ENCODE measurements around the gene TAS2R39.
"Not testable (repeated sequence)": the region's sequence is repeated elsewhere in the genome, so short reads cannot be mapped to it uniquely, and the experiment has no call there.

The TAS2R39 gene

GRCh38 chr7:143183024-143183423, at the start of gene TAS2R39:
TSS of gene TAS2R39 (plus strand) at chr7:143183419. CDS start at chr7:143183419, 0 bp downstream.
- DNase-seq (ENCODE audit: low read depth, low spot score) = no peak

DNA sequence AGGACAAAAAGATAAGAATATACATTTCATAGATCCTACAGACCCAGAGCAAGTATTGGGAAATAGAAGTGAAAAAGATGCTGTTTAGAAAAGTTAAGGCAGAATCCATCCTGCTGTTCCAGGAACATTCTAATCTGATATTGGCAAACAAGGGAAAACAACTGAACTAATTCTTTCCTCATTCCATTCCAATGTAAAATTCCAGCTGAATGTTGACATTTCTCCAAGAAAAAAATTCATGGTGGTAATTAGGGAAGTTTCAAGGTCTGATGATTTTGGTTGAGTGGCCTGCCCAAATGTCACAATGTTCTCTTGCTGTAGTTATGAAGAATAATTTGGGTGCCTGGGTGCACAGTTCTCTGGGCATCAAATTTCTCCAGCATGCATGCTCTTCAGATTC, 36.1 kb upstream of the TAS2R39 start:
- DNase-seq (ENCODE audit: low read depth, low spot score) = no peak

DNA sequence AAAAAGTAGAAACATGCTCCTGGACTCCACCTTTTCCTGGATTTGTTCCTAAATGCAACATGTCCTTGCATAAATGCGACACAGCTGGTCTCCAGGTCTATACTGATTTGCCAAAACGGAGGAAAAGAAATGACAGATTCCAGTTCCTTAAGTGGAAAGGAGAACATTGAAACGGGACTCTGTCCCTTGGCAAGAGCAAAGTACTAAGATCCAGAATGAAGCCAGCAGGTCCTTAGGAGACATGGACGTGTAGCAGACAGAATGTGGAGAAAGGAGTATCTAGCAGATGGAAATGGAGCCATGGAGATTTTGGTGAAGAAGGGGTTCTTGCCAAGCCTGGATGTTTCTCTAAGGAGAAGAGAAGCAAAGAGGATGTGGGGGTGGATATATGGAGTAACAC, 35.2 kb upstream of the TAS2R39 start:
- DNase-seq (ENCODE audit: low read depth, low spot score) = no peak

DNA sequence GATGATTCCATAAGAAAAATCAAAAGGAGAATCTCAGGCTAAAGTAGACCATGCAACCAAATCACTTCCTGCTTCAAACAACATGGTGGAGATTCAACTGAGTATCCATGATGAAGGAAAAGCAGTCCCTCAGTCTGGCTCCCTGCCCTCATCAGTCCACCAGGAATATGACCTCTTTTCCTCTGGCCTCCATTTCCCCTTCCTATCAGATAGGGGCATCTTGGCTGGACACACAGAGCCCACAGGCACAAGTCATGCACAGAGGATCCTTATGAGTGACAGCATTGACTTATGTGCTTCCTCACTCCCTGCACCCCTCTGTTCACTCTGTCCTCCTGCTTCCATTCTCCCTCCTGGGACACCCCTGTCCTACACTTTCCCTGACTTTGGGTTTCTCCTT, 34.6 kb upstream of the TAS2R39 start:
- no peak for DNase-seq (ENCODE audit: low read depth, low spot score)

GRCh38 chr7:143150696-143151095, 32.5 kb upstream of the TAS2R39 start:
- DNase-seq (ENCODE audit: low read depth, low spot score) = not testable (repeated sequence)

GRCh38 chr7:143158617-143159016, 24.6 kb upstream of the TAS2R39 start:
- DNase-seq (ENCODE audit: low read depth, low spot score) = not testable (repeated sequence)

GRCh38 chr7:143171697-143172096, 11.5 kb upstream of the TAS2R39 start:
- no peak for DNase-seq (ENCODE audit: low read depth, low spot score)

DNA sequence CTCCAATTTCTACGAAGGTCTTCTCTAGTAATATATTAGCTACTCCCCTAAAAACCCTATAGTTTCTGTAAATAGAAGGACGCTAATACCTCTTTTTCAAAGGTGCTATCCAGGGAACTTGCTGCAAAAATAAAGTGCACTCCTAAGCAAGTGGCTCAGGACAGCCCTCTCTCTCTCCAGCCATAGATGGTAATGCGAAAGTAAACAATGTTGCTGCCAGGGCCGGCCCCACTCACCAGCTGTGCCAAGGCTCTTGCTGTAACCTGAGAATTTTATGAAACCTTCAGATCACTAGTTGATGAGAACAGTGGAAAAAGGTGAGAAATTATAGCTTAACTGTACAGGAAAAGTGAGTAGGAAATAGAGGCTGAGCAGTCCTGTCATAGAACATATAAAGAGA, 10.9 kb upstream of the TAS2R39 start:
- peak; percentile 23 for DNase-seq (ENCODE audit: low read depth, low spot score)

DNA sequence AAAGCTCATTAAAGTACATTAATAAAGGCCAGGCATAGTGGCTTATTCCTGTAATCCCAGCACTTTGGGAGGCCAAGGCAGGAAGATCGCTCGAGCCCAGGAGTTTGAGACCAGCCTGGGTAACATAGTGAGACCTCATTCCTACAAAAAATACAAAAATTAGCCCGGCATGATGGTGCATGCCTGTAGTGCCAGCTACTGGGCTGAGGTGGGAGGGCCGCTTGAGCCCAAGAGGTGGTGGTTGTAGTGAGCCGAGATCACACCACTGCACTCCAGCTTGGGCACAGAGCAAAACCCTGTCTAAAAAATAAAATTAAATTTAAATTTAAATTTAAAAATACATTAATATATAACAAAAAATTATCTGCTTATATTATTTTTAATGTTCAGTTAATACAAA, 7.1 kb upstream of the TAS2R39 start:
- DNase-seq (ENCODE audit: low read depth, low spot score) = no peak

GRCh38 chr7:143177374-143178119, 5.7 kb upstream of the TAS2R39 start:
- DNase-seq (ENCODE audit: low read depth, low spot score) = no peak

- DNase-seq (ENCODE audit: low read depth, low spot score) = not testable (repeated sequence)
These were observed 2.4 kb upstream of the TAS2R39 start for GRCh38 chr7:143180771-143181170.

DNA sequence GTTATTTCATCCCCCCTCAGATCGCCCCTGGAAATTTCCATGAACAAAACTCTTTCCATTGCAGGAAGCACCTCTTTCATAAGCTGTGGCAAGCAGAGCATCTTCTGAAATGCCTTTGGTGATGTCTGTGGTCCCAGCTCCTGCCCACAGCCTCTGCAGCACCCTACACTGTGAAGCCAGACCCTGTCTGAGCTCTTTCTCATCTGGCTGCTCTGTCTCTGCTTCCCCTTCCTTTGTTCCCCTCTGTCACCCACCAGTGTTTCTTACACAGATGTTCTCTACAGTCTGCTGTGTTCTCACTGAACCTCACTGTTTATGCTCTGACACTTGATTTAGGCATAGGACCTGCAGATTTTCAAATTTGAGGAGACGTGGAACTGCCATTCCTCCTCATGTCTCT, 1.9 kb upstream of the TAS2R39 start:
- DNase-seq (ENCODE audit: low read depth, low spot score) = no peak

DNA sequence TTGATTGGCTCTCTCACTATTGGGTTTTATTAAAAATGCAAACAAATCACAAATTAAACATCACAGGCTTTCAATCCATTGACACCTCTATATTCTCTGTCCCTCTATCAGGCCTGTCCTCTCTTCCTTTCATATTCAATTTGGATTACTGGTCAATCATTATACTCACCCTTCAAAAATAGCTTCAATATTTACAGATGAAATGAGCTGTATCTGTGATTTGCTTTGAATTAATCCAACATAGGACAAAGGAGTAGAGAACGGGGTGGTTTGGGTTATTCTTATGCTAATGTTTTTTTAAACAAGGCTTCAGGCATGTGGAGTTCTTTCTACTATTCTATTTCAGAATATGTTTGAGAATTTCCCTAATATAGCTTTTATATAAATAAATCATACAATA, 2.3 kb downstream of the TAS2R39 start:
- DNase-seq (ENCODE audit: low read depth, low spot score) = no peak

DNA sequence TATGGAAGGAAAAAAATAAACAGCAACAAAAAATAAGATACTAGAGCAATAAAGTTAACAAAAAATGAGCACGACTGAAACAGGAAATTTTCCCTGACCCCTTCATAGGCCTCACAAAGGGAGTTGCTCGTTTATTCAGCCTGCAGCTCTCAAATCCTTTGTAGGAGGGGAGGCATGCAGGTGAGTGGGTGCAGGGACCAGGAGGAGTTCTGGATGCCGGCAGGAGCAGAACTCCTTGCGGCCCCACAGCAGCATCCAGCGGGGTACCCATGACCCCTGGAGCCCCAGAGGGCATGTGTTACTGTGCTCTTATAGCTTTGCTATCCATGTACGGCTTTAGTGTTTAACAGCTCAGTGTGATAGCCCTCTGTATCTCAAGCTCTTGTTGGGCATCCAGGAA, 5.8 kb downstream of the TAS2R39 start:
- no peak for DNase-seq (ENCODE audit: low read depth, low spot score)

GRCh38 chr7:143193880-143194279, 10.7 kb downstream of the TAS2R39 start:
- DNase-seq (ENCODE audit: low read depth, low spot score) = no peak

- DNase-seq (ENCODE audit: low read depth, low spot score) = no peak
These were observed 15.8 kb downstream of the TAS2R39 start for GRCh38 chr7:143199040-143199439.

DNA sequence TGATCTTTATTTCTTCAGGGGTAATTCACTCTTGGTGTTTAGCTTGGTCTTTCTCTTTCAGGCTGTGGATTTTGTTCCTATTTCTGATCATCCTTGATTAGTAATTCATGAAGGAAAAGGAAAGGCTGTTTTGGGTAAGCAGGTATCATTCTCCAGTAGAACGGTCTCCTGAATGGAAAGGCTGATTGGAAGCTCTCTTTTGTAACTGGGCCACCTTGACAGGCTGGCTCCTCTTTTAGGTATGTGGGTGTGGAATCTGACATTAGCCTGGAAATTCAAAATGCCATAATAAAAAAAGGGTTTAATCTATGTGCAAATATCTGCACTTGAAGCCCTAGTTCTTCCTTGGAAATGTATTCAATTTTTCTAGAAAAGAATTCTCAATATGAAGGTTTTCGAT, 18.9 kb downstream of the TAS2R39 start:
- no peak for DNase-seq (ENCODE audit: low read depth, low spot score)

DNA sequence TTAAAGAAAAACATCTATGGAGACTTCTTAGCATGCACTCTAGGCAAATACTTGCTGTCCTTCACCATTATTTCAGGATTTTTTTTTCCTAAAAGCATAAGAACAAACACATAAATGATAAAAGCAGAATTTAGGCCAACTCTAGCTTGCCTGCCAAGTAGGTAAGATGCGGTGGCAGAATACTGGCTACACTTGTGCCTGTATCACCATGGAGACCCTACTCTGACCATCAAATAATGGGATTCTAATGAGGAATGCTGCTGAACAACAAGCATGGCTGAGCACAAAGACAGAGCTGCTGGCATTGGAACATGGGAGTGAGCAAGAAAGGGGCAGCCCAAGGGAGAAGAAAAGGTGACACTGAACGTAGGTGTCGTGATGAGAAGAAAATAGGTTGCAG, 20.2 kb downstream of the TAS2R39 start:
- DNase-seq (ENCODE audit: low read depth, low spot score) = no peak

DNA sequence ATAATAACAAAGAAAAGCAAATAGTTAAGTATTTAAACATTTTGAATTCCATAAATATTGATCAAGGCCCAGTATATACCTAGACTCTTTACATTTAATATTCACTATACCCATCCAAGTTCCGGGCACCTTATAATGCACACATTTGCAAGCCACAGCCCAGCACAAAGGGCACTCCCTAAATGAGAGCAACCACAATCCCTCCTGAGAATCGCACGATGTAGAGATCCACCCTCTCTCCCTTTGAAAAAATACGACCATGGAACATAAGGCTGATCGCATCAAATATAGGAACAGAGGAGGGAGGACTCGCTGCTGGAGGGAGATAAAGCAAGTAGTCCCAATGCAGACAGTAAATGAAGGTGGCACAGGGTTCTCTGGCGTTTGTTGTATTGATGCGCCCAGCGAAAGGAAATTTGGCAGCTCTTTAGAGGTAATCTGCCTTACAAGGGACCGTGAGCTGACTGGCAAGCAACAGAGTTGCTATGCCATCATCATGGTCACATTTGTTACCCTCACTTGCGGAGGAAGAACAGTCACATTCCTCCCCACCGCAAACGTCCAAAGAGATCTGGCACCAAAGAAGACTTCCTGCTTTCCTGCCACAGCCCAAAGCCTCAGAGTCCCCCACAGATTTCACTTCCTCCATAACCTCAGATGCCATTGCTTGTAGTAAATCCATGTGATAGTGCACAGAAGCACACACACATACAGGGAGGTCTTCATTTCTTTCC, 22.5 kb downstream of the TAS2R39 start:
- no peak for DNase-seq (ENCODE audit: low read depth, low spot score)

GRCh38 chr7:143210541-143210940, 27.3 kb downstream of the TAS2R39 start:
- no peak for DNase-seq (ENCODE audit: low read depth, low spot score)

DNA sequence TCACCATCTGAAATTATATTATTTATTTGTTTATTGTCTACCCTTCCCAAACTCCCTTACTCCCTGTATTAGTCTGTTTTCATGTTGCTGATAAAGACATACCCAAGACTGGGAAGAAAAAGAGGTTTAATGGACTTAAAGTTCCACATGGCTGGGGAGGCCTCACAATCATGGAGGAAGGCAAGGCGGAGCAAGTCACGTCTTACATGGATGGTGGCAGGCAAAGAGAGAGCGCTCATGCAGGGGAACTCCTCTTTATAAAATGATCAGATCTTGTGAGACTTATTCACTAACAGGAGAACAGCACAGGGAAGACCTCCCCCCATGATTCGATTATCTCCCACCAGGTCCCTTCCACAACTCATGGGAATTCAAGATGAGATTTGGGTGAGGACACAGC, 30.3 kb downstream of the TAS2R39 start:
- not testable (repeated sequence) for DNase-seq (ENCODE audit: low read depth, low spot score)

GRCh38 chr7:143214789-143215679, 31.8 kb downstream of the TAS2R39 start:
- DNase-seq (ENCODE audit: low read depth, low spot score) = peak; percentile 86
